GM21515 (cell line): ENCODE measurements around the gene RER1.

Experiments
- ATAC-seq: cut with Tn5 transposase; IDR thresholded peaks from one replicate; pipeline ENCODE4 v1.9.1; 2021; ENCODE audit not compliant: unreplicated experiment

Gene RER1

DNA sequence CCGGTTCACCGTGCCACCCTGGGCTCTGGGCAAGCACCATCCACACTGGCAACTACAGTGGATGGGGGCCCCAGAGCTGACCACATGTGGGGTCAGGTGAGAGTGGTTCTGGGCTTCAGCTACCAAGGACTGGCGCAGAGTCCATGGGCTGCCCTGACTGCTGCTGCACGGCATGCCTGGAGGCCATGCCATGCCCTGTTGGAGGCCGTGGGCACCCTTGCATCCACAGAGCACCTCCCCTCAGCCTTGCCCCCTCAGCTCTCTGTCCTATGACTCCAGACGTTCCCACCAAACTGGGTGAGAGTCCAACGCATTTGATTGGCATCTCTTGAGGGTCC is 15.7 kb upstream of the RER1 start:
- no peak for ATAC-seq

GRCh38 chr1:2376261-2376741 is 15.3 kb upstream of the RER1 start:
- ATAC-seq: no peak

- no peak for ATAC-seq
Measured at GRCh38 chr1:2376931-2377672, 14.5 kb upstream of the RER1 start.

DNA sequence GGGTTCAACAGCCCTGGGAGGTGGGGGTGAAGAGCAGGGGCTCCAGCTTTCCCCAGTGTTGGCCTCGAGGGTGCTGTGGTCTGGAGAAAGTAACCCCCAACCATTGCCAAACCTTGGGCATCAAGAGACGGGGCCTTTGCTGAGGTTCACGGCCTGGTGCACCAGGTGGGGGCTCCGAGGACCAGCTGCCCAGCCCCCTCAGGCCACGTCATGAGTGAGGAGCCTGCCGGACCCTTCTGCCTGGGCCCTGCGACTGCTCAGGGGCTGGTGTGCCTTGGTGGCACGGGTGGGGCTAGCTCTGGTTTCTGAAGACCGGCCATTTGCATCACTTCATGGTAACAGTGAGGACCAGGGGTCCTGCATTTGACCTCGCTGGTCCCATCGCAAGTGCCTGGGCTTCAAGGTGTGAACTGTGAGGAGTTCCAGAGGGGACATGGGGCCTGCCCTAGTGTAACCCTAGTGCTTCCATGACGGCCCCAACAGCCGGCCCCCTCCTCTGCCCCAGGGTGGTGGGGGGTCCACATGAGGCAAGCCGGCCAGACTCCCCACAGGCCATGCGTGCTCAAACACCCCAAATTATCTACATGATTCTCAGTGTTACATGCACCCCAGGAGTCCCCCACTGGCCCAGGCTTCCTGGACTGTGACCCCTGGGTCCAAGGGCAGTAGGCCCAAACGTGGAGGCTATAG is 13.7 kb upstream of the RER1 start:
- ATAC-seq: no peak

DNA sequence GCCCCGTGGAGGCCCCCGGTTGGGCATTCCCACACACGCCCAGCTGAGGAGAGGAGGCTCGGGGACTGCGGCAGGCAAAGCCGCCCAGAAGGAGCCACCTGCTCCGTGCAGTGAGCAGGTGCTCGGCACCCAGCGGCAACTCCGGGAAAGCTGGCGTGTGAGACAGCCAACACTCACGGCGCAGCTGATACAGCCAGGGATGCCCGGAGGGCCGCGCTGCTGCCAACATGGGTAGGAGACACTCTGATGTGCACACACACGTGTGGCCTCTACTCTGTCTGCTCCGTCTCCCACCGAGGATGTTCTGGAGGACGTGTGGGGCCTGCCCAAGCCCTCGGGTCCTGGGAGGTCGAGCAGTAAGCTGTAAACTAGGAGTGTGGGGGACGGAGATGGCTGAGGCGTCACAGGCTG is 13.2 kb upstream of the RER1 start:
- ATAC-seq: no peak

DNA sequence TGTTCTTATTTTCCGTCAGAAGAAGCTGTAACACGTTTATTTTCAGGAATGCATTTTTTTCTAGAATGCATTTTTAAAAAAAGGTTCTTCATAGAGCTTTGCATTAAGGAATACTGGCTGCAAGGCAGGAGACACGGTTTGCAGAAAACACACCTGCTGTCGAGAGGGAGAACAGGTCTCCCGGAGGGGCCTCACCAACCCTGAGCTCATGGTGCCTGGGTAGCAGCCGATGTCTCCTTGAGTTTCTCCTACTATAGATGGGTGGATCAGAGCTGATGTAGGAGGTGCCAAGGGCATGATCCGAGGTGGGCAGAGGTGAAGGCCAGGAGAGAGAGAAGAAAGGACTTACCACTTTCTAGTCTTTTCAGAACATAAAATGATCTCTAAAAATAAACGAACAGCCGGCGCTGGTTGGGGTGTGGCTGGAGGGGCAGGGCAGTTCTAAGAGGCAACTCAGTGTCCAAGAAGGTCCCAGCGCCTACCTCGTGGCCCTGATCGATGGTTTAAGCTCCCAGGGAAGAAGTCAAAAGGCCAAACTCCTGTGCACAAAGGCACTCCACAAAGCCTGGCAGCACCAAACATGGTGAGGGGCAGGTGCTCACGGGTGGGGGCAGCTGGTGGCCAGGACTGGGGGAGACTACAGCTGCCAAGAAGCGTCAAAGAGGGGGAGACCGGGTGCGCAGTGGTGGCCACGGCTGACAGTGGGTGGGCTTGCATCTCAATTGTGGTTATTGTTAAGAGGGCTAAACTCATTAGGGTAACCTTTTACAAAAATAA is 12.5 kb upstream of the RER1 start:
- ATAC-seq: no peak

GRCh38 chr1:2379733-2380404 is 11.8 kb upstream of the RER1 start:
- no peak for ATAC-seq

DNA sequence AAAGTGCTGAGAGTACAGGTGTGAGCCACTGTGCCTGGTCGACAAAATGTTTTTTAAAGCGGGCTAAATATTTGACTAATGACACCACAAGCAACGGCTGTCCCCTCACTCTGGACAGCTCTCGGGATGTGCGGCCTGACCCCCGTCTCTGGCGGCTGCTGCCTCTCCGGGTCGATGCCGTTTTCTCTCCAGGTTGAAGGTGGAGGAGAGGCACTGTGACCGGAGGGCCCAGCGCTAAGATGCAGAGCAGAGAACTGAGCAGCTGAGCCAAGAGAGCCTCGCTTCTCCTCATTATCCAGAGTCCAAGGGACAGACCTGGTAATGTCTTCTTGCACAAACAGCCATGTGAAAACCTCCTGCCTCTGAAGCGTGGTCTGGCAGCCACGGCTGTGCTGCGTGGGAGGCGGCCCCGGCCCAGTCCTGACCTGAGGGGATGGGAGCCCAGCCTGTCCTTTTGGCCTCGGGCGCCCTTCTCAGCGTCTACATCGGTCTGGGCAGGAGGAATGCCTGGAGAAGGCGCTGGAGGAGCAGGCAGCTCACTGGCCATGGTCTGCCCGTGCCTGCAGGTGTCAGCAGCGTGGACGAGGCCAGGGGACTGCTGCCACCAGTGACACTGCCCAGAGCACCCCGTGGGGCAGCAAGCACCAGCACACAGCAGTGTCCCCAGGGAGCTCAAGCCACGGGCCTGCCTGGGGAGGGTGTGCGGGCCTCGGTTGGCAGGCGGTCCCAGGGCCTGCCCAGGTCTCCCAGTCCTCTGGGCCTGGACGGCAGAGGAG is 10.6 kb upstream of the RER1 start:
- ATAC-seq: no peak

DNA sequence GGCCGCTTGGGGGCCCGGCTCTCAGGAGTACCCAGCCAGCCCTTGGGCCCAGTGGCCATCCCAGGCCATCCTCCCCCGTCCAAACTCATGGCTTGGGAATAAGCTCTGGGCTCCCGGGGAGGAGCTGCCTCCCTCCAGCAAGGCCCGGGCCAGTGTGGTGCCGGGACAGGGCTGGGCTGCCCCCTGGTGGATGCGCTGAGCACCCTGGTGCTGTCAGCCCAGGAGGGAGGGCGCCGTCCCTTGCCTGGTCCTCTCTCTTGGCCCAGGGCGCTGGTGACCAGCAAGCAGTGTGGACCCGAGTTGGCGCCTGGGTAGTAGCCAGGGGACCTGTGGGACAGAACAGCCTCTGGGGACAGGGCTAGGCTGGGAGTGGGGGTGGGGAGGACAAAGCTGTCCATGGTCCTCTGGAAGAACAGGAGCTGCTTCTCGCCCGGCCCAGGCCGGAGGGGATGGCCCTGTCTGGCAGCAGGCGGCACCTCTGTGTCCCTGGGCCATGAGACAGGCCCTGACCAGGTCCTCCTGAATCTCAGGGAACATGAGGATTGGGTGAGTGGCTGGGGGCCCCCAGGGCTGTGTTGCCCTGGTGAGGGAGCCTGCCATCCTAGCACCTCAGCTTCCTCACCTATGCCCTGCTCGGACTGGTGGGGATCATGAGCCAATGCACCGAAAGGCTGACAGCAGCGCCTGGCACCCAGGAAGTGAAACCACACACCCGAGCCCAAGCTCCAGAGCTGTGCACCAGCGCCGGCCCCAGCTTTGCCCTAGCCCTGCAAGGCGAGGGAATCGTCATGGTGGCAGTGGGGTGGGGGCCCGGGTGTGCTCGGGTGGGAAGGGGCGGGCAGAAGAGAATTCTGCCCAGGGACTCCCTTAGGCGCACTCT is 9.7 kb upstream of the RER1 start:
- ATAC-seq: no peak

- no peak for ATAC-seq
Measured at GRCh38 chr1:2382621-2383361, 8.8 kb upstream of the RER1 start.

DNA sequence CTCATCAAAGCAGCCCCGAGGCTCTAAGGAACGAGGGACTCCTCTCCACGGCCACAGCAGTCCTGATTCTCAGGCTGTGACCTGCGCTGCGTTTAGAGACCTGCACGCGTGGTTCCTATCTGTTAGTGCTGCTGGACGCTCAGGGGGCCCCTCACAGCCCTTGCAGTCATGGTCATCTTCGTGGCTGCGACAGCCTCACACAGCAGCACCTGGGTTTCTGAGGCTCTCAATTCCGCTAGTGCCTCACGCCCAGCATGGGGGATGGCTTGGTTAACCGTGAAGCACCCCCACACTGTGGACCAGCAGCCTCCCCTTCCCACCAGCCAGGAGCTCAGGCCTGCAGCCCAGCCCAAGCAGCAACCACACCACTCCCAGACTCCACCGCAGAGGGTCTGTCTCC is 8.1 kb upstream of the RER1 start:
- no peak for ATAC-seq

DNA sequence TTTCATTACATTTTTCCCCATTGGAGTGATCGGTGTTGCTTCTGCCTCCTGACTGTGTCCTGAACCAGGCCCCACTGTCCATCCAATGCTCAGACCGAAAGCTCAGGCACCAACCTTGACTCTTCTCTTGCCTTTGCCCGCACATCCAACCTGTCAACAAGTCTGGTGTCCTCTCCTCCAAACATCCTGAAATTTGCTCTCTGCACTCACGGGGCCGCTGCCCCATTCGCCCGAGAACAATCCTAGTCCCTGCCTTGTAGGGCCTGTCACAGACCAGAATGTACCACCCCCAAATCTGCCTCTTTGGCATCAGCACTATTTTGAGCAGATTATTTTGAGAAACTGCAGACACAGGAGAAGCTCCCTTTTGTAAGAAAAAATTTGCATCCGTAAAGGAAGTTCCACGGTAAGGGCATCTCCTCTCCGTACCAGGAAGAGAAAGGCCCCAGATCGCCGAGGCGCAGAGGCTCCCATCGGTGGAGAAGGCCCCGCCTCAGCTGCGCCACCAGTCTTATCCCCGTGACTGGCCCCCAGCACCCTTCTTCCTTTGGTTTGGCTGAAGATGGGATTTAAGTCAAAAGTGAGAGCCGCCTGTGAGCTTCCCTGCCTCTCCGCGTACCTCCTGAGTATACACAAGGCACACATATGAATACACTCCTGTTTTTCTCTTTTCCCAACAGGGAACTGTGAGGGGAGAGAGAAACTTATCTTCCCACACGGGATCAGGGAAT is 7.3 kb upstream of the RER1 start:
- ATAC-seq: no peak

- ATAC-seq: no peak
Measured at GRCh38 chr1:2384941-2385481, 6.6 kb upstream of the RER1 start.

- no peak for ATAC-seq
Measured at GRCh38 chr1:2385606-2386280, 5.9 kb upstream of the RER1 start.

DNA sequence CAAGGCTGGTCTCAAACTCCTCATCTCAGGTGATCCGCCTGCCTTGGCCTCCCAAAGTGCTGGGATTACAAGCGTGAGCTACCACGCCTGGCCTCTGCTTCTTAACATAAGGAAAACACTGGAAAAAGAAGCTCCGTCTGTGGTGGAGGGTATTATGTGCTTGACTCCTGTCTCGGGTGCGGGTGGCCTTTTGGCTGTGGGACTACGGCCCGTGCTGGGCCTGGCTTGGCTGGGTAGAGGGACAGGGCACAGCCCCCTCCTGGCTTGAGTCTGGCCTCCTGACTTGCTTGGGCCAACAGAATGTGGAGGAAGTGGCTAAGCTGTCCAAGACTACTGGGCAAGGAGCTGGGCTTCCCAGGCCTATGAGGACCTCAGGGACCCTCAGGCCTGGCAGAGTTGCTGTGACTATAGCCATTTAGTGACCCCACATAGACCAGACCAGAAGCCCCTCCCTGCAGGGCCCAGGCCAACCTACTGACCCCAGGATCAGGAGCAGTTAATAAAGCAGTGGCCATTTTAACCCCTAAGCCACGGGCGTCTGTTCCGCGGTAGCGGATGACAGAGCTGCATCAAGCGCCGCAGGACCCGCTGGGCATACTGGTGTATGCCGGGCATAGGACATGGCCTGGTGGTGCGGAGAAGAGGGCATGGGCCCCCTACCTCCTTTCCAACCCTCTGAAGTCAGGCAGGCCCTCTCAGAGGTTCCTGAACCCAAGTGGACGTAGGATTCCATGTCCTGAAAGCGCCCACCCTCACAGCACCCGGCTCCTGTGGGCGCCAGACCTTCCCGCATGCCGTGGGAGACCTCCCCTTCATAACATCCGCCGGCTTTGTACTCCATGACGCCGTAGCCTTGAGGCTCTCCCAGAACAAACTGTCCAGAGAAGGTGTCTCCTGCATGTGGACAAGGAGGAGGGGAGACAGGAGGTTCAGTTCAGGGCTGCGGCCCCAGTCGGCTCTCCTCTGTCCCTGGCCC is 4.7 kb upstream of the RER1 start:
- no peak for ATAC-seq
